ENCODE measurements around the gene GARIN5B. TPM values are rescaled to one million over a fixed set of nuclear protein-coding genes. Genes with fewer than 3 reads are reported as not detected.
A peak's percentile ranks its signal among the peaks of the same experiment; 100 is the strongest.
"Not testable (repeated sequence)": the region's sequence is repeated elsewhere in the genome, so short reads cannot be mapped to it uniquely, and the experiment has no call there.

Gene GARIN5B
- polyA plus RNA-seq (ENCODE audit: insufficient read length in 4 of 4): under 1 TPM; 0.13 to 0.31 (median 0.17) TPM

- DNase-seq (ENCODE audit: low read depth in 4 of 4, low spot score in 3 of 4): no peak
Measured at GRCh38 chr19:55362990-55363716, at the start of gene GARIN5B. TSS of gene GARIN5B (minus strand) at chr19:55363260. CDS start at chr19:55363066, 194 bp downstream.

GRCh38 chr19:55410168-55410567 is 47.1 kb upstream of the GARIN5B start:
- DNase-seq (ENCODE audit: low read depth in 4 of 4, low spot score in 3 of 4): no peak

GRCh38 chr19:55409179-55409578 is 46.1 kb upstream of the GARIN5B start:
- not testable (repeated sequence) for DNase-seq (ENCODE audit: low read depth in 4 of 4, low spot score in 3 of 4)

- DNase-seq (ENCODE audit: low read depth in 4 of 4, low spot score in 3 of 4): no peak
Measured at GRCh38 chr19:55408533-55408872, 45.4 kb upstream of the GARIN5B start.

- peak; percentile 97 to 98 (median 98) for DNase-seq (ENCODE audit: low read depth in 4 of 4, low spot score in 3 of 4)
Measured at GRCh38 chr19:55407800-55408532, 44.9 kb upstream of the GARIN5B start.

- DNase-seq (ENCODE audit: low read depth in 4 of 4, low spot score in 3 of 4): not testable (repeated sequence)
Measured at GRCh38 chr19:55407550-55407799, 44.4 kb upstream of the GARIN5B start, which contains the start of gene UBE2S. TSS of gene UBE2S (minus strand) at chr19:55407788. CDS start at chr19:55407589, 199 bp downstream.

GRCh38 chr19:55406826-55407549 is 43.9 kb upstream of the GARIN5B start:
- DNase-seq (ENCODE audit: low read depth in 4 of 4, low spot score in 3 of 4): no peak

- no peak for DNase-seq (ENCODE audit: low read depth in 4 of 4, low spot score in 3 of 4)
Measured at GRCh38 chr19:55406091-55406825, 43.2 kb upstream of the GARIN5B start.

- DNase-seq (ENCODE audit: low read depth in 4 of 4, low spot score in 3 of 4): no peak
Measured at GRCh38 chr19:55405638-55406037, 42.6 kb upstream of the GARIN5B start.

- DNase-seq (ENCODE audit: low read depth in 4 of 4, low spot score in 3 of 4): no peak
Measured at GRCh38 chr19:55402509-55402908, 39.4 kb upstream of the GARIN5B start.

- DNase-seq (ENCODE audit: low read depth in 4 of 4, low spot score in 3 of 4): not testable (repeated sequence)
Measured at GRCh38 chr19:55401390-55401789, 38.3 kb upstream of the GARIN5B start.

GRCh38 chr19:55400281-55401087 is 37.4 kb upstream of the GARIN5B start:
- DNase-seq (ENCODE audit: low read depth in 4 of 4, low spot score in 3 of 4): no peak

GRCh38 chr19:55398200-55398925 is 35.3 kb upstream of the GARIN5B start:
- no peak for DNase-seq (ENCODE audit: low read depth in 4 of 4, low spot score in 3 of 4)

GRCh38 chr19:55392820-55393761 is 30.0 kb upstream of the GARIN5B start:
- DNase-seq (ENCODE audit: low read depth in 4 of 4, low spot score in 3 of 4): no peak

GRCh38 chr19:55391702-55392615 is 28.9 kb upstream of the GARIN5B start:
- DNase-seq (ENCODE audit: low read depth in 4 of 4, low spot score in 3 of 4): no peak

- no peak for DNase-seq (ENCODE audit: low read depth in 4 of 4, low spot score in 3 of 4)
Measured at GRCh38 chr19:55391191-55391670, 28.2 kb upstream of the GARIN5B start.

- DNase-seq (ENCODE audit: low read depth in 4 of 4, low spot score in 3 of 4): no peak
Measured at GRCh38 chr19:55390461-55390880, 27.4 kb upstream of the GARIN5B start.
